SK-N-SH treated with all-trans-retinoic acid at 6 μM for 48 hours (cell line): ENCODE data around the gene DNAAF8.

Source experiments
- ATAC-seq: fragments of 200-7000 bp; cut with Tn5 transposase; 3 replicates; pipeline ENCODE4 v1.9.1; 2020; ENCODE audit warnings: mild to moderate bottlenecking, moderate library complexity
- ARNTL ChIP-seq: fragments of 450-650 bp; formaldehyde crosslinking; IDR thresholded peaks from 2 replicates; pipeline ENCODE4 v1.5.0; 2020; ENCODE audit warnings: low read depth, mild to moderate bottlenecking, moderate library complexity, borderline replicate concordance
- BACH2 ChIP-seq: fragments of 250-450 bp; sonication (Bioruptor Pico); IDR thresholded peaks from 2 replicates; pipeline ENCODE4 v1.9.0; 2021; ENCODE audit warnings: mild to moderate bottlenecking, borderline replicate concordance
- CSDC2 ChIP-seq: fragments of 250-450 bp; sonication (Bioruptor Pico); IDR thresholded peaks from 2 replicates; pipeline ENCODE4 v1.5.0; 2020; ENCODE audit warnings: mild to moderate bottlenecking, moderate library complexity
- ESRRG ChIP-seq: fragments of 250-450 bp; sonication (Bioruptor Pico); IDR thresholded peaks from 2 replicates; pipeline ENCODE4 v1.6.1; 2021; ENCODE audit warnings: mild to moderate bottlenecking
- GLIS3 ChIP-seq: fragments of 250-450 bp; sonication (Bioruptor Pico); IDR thresholded peaks from 2 replicates; pipeline ENCODE4 v1.5.0; 2020; ENCODE audit warnings: mild to moderate bottlenecking, moderate library complexity
- ISL1 ChIP-seq: fragments of 250-450 bp; sonication (Bioruptor Pico); IDR thresholded peaks from 2 replicates; pipeline ENCODE4 v2.1.2; 2022; ENCODE audit warnings: mild to moderate bottlenecking, moderate library complexity
- PPARA ChIP-seq: fragments of 250-450 bp; sonication (Bioruptor Pico); IDR thresholded peaks from 2 replicates; pipeline ENCODE4 v1.5.0; 2020; ENCODE audit warnings: mild to moderate bottlenecking, borderline replicate concordance
- RARB ChIP-seq: fragments of 250-450 bp; sonication (Bioruptor Pico); IDR thresholded peaks from 2 replicates; pipeline ENCODE4 v1.8.0; 2021; ENCODE audit warnings: mild to moderate bottlenecking, moderate library complexity
- SNAI2 ChIP-seq: fragments of 250-450 bp; sonication (Bioruptor Pico); IDR thresholded peaks from 2 replicates; pipeline ENCODE4 v1.5.0; 2020; ENCODE audit warnings: mild to moderate bottlenecking, moderate library complexity
- TCF4 ChIP-seq: fragments of 250-450 bp; sonication (Bioruptor Pico); IDR thresholded peaks from 2 replicates; pipeline ENCODE4 v1.8.0; 2021; ENCODE audit warnings: mild to moderate bottlenecking, moderate library complexity, borderline replicate concordance
- TOX ChIP-seq: fragments of 250-450 bp; sonication (Bioruptor Pico); IDR thresholded peaks from 2 replicates; pipeline ENCODE4 v1.8.0; 2021; ENCODE audit warnings: mild to moderate bottlenecking, moderate library complexity, borderline replicate concordance
- ZFP3 ChIP-seq: fragments of 250-450 bp; sonication (Bioruptor Pico); IDR thresholded peaks from 2 replicates; pipeline ENCODE4 v1.5.0; 2020; ENCODE audit warnings: mild to moderate bottlenecking, moderate library complexity
- ZFP30 ChIP-seq: fragments of 450-650 bp; formaldehyde crosslinking; IDR thresholded peaks from 2 replicates; pipeline ENCODE4 v1.5.0; 2022; ENCODE audit warnings: mild to moderate bottlenecking, moderate library complexity
- ZNF70 ChIP-seq: fragments of 450-650 bp; formaldehyde crosslinking; IDR thresholded peaks from 2 replicates; pipeline ENCODE4 v1.5.0; 2020; ENCODE audit warnings: mild to moderate bottlenecking, moderate library complexity
- ZNF8 ChIP-seq: fragments of 450-650 bp; formaldehyde crosslinking; IDR thresholded peaks from 2 replicates; pipeline ENCODE4 v1.5.0; 2020; ENCODE audit warnings: mild to moderate bottlenecking, moderate library complexity
- TF ChIP-seq, protein P1 (sequence below): fragments of 250-450 bp; sonication (Bioruptor Pico); IDR thresholded peaks from 2 replicates; pipeline ENCODE4 v1.5.1; 2020; ENCODE audit warnings: low read depth, mild to moderate bottlenecking, moderate library complexity
- TF ChIP-seq, protein P2 (sequence below): fragments of 250-450 bp; sonication (Bioruptor Pico); IDR thresholded peaks from 2 replicates; pipeline ENCODE4 v1.5.0; 2020; ENCODE audit warnings: mild to moderate bottlenecking, moderate library complexity
- TF ChIP-seq, protein P3 (sequence below): fragments of 250-450 bp; sonication (Bioruptor Pico); IDR thresholded peaks from 2 replicates; pipeline ENCODE4 v1.8.0; 2021; ENCODE audit warnings: low read depth, mild to moderate bottlenecking, moderate library complexity, borderline replicate concordance
- TF ChIP-seq, protein P4 (sequence below): fragments of 250-450 bp; sonication (Bioruptor Pico); IDR thresholded peaks from 2 replicates; pipeline ENCODE4 v1.8.0; 2020; ENCODE audit warnings: mild to moderate bottlenecking, moderate library complexity, borderline replicate concordance

Gene DNAAF8

DNA sequence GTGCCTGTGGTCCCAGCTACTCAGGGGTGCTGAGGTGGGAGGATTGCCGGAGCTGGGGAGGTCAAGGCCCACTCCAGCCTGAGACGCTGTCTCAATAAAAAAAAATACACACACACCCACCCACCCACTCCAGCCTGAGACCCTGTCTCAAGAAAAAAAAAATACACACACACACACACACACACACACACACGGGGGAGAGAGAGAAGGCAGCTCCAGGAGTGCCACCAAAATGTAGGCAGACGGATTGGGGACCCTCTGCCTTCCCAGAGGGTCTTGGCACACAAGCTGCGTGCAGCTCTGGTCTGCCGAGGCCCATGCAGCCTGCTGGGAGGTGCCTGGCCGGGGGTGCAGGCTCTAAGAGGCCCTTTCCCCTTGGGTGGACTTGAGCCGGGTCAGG, 46.9 kb upstream of the DNAAF8 start:
- TF ChIP-seq PPARA (CRISPR knock-in tag) (no peak), ZNF8 (CRISPR knock-in tag) (no peak), ZFP3 (no peak)
- no peak for ATAC-seq

DNA sequence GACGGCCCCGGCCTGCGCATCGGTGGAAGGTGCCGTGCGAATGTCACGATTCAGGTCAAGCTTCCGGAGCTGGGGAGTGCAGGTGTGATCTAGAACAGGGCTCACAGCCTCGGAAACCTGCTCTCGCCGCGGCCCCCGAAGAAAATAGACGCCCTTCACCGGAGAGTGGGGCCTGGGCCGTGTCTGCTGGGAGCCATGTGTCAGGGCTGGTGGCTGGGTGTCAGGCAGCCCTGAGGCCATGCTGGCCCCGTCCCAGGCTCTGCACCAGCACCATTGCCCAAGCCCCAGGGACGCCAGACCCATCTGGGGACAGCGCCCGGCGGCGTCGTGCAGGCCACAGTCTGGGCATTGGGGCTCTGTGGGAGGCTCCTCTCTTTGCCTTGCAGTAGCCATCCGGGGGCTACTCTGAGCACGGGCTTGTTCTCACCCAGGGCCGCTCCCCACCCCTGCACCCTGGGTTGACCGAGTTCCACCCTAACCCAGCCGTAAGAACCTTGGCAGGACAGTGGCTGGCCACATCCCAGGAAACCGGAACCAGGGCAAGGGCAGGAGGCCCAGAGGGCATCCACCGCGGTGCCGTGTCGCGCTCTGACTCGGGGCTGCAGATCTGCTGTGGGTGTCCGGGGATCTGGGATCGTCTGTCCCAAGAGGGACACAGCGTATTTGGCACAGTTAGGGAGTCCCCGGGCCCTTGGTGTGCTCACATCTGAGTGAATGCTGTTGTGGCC, 46.2 kb upstream of the DNAAF8 start:
- no peak for ATAC-seq

DNA sequence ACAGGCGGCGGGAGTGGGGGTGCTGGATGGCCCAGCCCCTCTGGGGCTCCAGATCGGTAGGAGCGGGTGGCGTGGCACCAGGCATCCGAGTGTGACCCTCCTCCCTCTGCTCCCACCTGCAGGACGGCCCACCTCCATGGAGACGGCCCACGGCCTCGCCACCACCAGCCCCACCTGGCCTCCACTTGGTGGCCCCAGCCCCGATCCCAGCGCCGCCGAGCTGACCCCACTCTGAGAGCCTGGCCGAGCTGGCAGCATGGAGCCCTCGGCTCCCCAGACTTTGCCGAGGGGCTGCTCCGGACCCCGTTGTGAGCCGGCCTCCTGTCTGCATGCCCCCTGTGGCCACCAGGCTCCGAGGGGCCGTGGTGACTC, 45.7 kb upstream of the DNAAF8 start:
- no peak for ATAC-seq
- TF ChIP-seq ZNF8 (CRISPR knock-in tag) (no peak), ZNF70 (CRISPR knock-in tag) (no peak), TOX (CRISPR knock-in tag) (no peak), PPARA (CRISPR knock-in tag) (no peak), RARB (no peak)
- TF ChIP-seq, protein P1, sequence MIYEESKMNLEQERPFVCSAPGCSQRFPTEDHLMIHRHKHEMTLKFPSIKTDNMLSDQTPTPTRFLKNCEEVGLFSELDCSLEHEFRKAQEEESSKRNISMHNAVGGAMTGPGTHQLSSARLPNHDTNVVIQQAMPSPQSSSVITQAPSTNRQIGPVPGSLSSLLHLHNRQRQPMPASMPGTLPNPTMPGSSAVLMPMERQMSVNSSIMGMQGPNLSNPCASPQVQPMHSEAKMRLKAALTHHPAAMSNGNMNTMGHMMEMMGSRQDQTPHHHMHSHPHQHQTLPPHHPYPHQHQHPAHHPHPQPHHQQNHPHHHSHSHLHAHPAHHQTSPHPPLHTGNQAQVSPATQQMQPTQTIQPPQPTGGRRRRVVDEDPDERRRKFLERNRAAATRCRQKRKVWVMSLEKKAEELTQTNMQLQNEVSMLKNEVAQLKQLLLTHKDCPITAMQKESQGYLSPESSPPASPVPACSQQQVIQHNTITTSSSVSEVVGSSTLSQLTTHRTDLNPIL (CRISPR knock-in tag), result no peak

More for the DNA sequence above, 46.2 kb upstream of the DNAAF8 start:
- TF ChIP-seq ISL1, result no peak
- TF ChIP-seq, protein P1 (CRISPR knock-in tag), result no peak
- no peak for TF ChIP-seq BACH2 (CRISPR knock-in tag)
- no peak for TF ChIP-seq PPARA (CRISPR knock-in tag)
- TF ChIP-seq ZFP3, result no peak
- TF ChIP-seq CSDC2 (CRISPR knock-in tag), result no peak
- TF ChIP-seq GLIS3 (CRISPR knock-in tag), result no peak
- TF ChIP-seq, protein P2, sequence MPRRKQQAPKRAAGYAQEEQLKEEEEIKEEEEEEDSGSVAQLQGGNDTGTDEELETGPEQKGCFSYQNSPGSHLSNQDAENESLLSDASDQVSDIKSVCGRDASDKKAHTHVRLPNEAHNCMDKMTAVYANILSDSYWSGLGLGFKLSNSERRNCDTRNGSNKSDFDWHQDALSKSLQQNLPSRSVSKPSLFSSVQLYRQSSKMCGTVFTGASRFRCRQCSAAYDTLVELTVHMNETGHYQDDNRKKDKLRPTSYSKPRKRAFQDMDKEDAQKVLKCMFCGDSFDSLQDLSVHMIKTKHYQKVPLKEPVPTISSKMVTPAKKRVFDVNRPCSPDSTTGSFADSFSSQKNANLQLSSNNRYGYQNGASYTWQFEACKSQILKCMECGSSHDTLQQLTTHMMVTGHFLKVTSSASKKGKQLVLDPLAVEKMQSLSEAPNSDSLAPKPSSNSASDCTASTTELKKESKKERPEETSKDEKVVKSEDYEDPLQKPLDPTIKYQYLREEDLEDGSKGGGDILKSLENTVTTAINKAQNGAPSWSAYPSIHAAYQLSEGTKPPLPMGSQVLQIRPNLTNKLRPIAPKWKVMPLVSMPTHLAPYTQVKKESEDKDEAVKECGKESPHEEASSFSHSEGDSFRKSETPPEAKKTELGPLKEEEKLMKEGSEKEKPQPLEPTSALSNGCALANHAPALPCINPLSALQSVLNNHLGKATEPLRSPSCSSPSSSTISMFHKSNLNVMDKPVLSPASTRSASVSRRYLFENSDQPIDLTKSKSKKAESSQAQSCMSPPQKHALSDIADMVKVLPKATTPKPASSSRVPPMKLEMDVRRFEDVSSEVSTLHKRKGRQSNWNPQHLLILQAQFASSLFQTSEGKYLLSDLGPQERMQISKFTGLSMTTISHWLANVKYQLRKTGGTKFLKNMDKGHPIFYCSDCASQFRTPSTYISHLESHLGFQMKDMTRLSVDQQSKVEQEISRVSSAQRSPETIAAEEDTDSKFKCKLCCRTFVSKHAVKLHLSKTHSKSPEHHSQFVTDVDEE (CRISPR knock-in tag), result no peak
- no peak for TF ChIP-seq SNAI2 (CRISPR knock-in tag)
- no peak for TF ChIP-seq ESRRG (CRISPR knock-in tag)
- TF ChIP-seq, protein P3, sequence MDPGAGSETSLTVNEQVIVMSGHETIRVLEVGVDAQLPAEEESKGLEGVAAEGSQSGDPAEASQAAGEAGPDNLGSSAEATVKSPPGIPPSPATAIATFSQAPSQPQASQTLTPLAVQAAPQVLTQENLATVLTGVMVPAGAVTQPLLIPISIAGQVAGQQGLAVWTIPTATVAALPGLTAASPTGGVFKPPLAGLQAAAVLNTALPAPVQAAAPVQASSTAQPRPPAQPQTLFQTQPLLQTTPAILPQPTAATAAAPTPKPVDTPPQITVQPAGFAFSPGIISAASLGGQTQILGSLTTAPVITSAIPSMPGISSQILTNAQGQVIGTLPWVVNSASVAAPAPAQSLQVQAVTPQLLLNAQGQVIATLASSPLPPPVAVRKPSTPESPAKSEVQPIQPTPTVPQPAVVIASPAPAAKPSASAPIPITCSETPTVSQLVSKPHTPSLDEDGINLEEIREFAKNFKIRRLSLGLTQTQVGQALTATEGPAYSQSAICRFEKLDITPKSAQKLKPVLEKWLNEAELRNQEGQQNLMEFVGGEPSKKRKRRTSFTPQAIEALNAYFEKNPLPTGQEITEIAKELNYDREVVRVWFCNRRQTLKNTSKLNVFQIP (CRISPR knock-in tag), result no peak

DNA sequence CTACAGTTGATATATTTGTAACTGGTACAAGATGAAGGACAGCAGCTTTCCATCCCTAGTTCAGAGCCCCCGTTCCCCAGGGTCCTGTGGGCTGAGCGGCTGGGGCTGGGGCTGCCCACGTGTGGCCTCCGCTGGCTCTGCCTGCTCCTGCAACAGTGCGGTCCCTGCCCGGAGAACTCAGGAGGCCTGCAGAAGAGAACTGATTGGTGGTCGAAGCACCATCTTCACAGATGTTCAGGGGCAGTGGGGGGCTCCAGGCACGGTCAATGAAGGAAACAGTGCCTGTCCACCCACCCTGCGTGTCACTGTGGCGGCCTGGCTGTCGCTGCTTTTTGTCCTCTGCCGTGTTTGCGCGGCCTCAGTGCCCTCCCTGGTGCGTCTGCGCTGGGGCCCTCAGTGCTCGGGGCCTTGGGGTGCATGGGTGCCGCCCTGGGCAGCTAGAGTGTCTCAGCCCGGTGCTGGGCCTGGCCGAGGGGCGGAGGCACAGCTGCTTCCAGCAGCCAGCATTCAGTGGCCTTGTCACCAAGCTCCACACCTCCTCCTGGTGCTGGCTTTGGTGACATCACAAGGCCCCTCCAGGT, 45.2 kb upstream of the DNAAF8 start:
- TF ChIP-seq ARNTL (CRISPR knock-in tag) (no peak), TCF4 (CRISPR knock-in tag) (no peak), ESRRG (CRISPR knock-in tag) (no peak), ZNF70 (CRISPR knock-in tag) (no peak)
- no peak for ATAC-seq

DNA sequence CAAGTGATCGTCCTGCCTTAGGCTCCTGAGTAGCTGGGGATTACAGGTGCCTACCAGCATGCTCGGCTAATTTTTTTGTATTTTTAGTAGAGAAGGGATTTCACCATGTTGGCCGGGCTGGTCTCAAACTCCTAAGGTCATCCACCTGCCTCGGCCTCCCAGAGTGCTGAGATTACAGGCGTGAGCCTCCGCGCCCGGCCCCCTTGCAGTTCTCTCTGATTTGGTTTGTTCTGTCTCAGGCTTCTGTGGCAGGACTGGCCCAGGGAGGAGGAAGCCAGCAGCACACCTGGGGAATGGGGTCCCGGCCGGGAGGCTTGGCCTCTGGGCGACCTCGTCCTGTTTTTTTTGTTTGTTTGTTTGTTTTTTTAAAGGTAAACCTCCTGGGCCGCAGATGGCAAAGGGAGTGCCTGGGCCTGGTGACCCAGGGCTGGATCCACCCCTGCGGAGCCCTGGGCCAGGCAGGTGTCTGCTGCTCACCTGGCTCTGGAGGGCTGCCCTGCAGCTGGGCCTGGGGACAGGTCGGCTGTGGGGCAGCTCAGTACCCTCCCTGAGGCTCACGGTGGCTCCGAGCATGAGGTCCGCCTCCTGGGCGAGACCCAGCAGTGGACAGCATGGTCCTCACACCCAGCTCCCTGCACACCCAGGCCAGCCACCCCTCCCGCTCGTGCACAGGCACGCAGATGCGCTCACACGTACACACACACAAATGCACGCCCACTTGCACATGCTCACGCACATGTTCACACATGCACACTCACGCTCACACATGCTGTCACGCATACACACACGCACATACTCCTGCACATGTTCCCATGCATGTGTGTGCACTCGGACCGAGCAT, 44.3 kb upstream of the DNAAF8 start:
- no peak for ATAC-seq
- TF ChIP-seq, protein P3 (CRISPR knock-in tag), result no peak
- no peak for TF ChIP-seq ESRRG (CRISPR knock-in tag)
- TF ChIP-seq ZNF8 (CRISPR knock-in tag), result no peak
- TF ChIP-seq, protein P1 (CRISPR knock-in tag), result no peak
- TF ChIP-seq TCF4 (CRISPR knock-in tag), result no peak
- TF ChIP-seq RARB, result no peak
- no peak for TF ChIP-seq ZFP30
- TF ChIP-seq TOX (CRISPR knock-in tag), result no peak
- TF ChIP-seq, protein P4, sequence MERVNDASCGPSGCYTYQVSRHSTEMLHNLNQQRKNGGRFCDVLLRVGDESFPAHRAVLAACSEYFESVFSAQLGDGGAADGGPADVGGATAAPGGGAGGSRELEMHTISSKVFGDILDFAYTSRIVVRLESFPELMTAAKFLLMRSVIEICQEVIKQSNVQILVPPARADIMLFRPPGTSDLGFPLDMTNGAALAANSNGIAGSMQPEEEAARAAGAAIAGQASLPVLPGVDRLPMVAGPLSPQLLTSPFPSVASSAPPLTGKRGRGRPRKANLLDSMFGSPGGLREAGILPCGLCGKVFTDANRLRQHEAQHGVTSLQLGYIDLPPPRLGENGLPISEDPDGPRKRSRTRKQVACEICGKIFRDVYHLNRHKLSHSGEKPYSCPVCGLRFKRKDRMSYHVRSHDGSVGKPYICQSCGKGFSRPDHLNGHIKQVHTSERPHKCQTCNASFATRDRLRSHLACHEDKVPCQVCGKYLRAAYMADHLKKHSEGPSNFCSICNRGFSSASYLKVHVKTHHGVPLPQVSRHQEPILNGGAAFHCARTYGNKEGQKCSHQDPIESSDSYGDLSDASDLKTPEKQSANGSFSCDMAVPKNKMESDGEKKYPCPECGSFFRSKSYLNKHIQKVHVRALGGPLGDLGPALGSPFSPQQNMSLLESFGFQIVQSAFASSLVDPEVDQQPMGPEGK (CRISPR knock-in tag), result no peak
